GM21717 (cell line): Measurements from ENCODE around the gene REXO5.
"Not testable (repeated sequence)": the region's sequence is repeated elsewhere in the genome, so short reads cannot be mapped to it uniquely, and the experiment has no call there.

Experiments used
- ATAC-seq: cut with Tn5 transposase; IDR thresholded peaks from one replicate; pipeline ENCODE4 v1.9.1; 2021; ENCODE audit warnings: mild to moderate bottlenecking, moderate library complexity; ENCODE audit not compliant: unreplicated experiment

The REXO5 gene

DNA sequence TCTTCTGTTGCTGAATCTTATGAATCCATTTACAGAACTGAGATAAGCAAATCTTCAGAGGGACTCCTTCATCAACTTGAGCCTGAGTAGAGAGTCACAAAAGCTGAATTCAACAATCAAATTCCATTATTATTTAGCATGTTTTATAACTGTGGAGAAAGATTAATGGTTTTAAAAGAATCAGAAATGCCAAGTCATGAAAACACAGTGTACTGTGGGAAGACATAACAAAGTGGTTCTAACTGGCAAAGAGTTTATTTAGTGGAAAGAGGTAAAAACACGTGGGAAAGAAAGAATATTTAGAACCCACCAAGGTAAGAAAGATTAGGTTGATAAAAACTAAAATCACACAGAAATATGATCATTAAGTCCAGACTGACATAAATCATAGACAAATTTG lies 5.0 kb upstream of the REXO5 start:
- ATAC-seq, result no peak

- no peak for ATAC-seq
Measured at GRCh38 chr16:20803192-20803560, 3.2 kb upstream of the REXO5 start.

DNA sequence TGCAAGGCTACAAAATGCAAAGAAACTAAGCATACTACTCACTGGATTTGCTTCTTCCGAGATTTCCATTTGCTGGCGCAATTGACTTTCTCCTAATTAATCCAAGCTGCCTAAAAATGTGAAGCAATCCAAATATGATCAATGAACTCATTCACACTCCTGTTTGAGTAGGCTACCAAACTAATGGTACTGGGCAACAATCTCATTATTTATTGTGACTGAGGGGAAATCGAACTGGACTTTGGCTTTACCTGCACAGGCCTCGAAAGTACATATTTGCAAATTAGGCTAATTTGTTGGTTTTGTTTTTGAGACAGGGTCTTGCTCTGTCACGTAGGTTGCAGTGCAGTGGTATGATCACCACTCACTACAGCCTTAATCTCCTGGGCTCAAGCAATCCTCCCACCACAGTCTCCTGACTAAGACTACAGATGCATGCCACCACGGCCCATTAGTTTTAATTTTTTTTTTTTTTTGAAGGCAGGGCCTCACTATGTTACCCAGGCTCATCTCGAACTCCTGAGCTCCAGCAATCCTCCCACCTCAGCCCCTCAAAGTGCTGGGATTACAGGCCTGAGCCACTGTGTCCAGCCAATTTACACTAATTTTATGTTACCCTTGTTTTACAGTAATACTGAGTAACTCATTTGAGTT lies 2.6 kb upstream of the REXO5 start:
- no peak for ATAC-seq

DNA sequence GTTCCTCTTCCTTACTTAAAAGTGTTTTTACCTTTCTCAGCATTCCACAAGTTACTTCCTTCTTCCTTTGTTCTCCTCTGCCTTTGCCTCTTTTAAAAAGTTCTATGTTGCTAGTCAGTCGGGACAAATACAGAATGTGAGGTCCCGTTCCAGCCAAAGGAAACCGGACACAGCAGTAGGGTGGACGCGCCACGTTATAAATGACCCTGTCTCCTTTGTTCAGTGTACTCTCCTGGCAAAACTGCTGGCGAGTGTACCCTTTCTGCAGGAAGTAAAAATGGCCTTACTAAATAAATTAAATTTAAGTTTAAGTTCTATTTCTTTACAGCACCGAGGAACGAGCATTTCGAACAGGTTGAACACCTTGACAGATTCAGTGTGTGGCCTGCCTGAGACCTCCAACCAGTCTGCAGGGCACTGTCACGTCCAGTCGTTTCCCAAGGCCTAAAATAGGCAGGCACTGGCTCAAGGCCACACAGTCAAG lies 601 bp upstream of the REXO5 start:
- not testable (repeated sequence) for ATAC-seq

DNA sequence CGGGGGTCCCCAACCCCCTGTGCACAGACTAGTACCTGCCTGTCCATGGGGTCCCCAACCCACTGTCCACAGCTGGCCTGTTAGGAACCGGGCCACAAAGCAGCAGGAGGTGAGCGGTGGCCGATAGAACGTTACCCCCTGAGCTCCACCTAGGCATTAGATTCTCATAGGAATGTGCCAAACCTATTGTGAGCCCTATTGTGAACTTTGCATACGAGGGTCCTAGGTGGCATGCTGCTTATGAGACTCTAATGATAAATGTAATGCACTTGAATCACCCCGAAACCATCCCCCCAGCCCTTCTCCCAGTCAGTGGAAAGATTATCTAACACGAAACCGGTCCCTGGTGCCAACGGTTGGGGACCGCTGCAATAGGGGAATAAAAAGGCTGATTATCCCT lies 1.5 kb downstream of the REXO5 start:
- no peak for ATAC-seq

DNA sequence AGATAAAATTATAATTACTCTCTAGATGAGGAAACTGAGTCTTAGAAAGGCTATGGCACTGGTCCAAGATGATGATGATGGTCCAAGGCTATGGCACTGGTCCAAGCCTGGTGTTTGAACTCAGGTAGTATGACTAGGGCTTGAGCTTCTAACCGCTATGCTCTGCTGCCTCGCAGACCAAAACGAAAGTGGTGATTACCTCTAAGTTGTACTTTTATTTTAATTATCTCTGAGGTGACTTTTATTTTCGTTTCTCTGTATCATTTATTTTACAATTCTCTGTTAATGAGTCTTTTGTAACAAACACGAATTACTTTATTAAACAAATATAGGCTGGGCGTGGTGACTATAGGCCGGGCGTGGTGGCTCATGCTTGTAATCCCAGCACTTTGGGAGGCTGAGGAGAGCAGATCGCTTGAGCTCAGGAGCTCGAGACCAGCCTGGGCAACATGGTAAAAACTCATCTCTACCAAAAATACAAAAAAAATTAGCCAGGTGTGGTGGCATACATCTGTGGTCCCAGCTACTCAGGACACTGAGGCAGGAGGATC lies 5.6 kb downstream of the REXO5 start:
- ATAC-seq, result no peak

DNA sequence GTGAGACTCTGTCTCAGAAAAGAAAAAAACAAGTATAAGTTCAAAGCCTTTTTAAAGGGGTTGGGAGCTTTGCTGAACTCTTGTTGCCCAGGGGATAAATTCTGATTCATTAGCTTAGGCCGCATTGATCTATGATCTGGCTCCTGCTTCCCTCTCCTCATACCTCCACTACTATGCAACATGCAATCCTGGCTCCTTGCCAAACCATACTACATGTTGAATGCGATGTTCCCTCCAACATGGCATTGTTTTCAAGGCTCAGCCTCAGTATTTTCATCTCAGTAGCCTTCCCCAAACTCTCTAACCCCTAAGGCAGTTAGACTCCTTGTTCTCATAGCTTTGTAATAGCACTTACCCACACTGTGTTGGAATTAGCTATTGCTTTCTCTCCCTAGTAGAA lies 6.2 kb downstream of the REXO5 start:
- ATAC-seq, result no peak

GRCh38 chr16:20814784-20815183 lies 8.5 kb downstream of the REXO5 start:
- ATAC-seq, result no peak

- no peak for ATAC-seq
Measured at GRCh38 chr16:20818929-20819585, 12.7 kb downstream of the REXO5 start.

DNA sequence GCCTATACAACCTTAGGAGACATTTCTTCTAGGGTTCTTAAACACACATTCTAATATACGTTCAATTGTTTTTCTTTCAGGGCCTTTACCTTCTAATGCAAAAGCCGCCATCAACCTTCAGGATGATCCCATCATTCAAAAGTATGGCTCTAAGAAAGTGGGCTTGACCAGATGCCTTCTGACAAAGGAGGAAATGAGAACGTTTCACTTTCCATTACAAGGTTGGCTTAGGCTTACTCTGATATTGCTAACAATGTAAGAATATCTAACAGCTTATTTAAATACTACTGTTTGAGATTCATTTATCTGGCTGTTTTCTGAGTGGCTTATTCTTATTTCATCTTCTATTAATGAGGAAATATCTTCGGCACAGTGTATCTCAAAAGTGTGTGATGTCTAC lies 15.4 kb downstream of the REXO5 start:
- ATAC-seq, result no peak

- no peak for ATAC-seq
Measured at GRCh38 chr16:20822521-20823325, 16.4 kb downstream of the REXO5 start.

DNA sequence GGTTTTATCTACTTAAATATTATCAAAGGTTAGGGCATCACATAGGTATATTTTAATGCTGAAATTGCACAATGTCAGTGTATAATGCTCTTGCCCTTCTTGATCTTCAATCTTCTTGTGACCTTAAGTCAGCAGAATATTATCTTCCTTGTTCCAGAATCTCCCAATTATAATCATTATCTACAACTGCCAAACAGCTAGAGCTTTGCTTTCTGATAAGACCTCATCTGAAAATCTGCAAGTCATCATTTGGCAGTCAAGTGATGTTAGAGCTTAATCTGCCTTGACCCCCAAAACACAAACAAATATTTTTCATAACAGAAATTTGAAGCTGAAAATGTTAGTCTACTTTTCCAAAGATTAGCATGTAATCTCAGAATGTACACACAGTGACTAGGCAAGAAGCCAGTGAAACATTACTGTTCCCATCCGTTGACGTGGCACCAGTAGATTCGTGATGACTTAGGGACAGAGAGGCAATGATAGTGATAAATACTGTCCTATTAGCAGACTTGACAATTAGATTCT lies 19.8 kb downstream of the REXO5 start:
- no peak for ATAC-seq

DNA sequence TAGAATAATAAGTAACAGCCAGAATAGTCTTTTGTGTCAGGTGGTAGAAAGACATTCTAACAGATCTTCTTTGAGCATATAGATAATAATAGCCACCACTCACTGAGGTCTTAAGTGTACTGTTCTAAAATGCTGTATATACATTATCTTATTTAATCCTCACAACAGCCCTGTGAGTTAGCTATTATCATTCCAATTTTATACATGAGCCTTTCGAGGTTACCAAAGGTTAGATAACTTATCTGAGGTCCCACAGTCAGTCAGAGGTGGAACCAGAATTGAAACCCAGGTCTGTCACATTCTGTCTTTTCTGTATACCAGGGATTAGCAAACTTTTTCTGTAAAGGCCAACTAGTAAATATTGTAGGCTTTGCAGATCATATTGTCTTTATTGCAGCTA lies 23.2 kb downstream of the REXO5 start:
- no peak for ATAC-seq

- no peak for ATAC-seq
Measured at GRCh38 chr16:20830372-20830771, 24.0 kb downstream of the REXO5 start.

DNA sequence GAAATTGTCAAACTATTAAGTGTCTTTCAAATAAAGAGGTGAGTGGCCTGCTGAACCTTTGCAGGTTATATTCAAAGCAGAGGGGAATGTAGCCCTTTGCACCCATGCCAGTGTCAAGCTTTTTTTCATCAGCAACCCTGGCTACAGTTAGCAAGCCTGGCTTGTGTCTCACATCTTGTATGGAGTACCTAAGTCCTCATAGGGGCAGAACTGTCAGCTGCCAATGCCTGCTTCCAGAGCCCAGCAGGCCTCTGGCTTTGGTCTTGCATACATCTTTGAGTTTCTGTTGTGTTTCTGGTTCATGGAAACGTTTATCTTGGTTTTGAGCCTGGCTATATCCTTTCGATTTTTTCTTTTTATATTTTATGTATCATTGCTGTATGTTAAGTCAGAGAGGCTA lies 26.8 kb downstream of the REXO5 start:
- no peak for ATAC-seq

DNA sequence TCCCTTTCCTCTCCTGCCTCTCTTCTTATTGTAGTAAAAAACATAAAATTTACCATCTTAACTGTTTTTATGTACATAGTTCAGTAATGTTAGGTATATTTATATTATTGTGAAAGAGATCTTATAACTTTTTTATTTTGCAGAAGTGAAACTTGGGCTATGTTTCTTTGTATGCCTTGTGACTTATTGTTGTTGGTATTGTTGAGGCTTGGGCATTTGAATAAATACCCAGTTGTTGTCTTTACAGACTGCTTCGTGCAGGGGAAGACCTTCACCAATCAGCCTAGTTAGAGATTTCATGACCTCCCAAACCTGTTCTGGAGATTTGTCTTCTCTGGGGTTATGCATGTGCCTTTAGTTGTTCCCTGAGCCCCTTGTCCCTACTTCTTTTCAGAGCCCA lies 31.9 kb downstream of the REXO5 start:
- ATAC-seq, result no peak

- no peak for ATAC-seq
Measured at GRCh38 chr16:20839504-20839903, 33.2 kb downstream of the REXO5 start.

DNA sequence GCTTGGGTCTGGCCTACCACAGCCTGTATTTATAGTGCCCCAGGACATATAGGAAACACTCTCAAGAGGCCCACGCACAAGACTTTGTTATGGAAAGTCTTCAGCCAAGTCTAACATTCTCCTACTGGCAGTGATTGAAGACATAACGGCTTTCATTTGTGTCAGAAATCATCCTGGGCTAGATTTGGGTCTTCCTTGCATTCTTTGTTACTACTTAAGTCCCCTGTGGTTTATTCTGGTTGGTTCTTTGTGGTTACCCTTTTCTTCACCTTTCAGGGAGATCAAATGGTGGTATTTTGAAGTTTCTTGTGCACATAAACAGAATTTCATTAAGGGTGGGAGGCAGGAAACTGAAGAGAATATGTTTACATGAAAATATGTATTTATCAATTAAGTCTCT lies 37.7 kb downstream of the REXO5 start:
- ATAC-seq, result no peak

DNA sequence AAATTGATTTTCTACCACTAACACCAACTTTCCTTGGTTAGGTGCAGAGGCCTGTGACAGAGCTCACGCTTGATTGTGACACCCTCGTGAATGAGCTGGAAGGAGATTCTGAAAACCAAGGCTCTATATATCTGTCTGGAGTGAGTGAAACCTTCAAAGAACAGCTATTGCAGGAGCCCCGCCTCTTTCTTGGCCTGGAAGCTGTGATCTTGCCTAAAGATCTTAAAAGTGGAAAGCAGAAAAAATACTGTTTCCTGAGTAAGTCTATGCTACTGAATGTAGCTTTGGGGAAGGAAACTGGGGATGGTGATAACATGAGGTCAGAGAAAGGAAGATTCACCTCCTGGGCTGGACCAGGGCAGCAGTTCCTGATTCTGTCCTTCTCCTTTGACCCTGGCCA lies 38.3 kb downstream of the REXO5 start:
- no peak for ATAC-seq

DNA sequence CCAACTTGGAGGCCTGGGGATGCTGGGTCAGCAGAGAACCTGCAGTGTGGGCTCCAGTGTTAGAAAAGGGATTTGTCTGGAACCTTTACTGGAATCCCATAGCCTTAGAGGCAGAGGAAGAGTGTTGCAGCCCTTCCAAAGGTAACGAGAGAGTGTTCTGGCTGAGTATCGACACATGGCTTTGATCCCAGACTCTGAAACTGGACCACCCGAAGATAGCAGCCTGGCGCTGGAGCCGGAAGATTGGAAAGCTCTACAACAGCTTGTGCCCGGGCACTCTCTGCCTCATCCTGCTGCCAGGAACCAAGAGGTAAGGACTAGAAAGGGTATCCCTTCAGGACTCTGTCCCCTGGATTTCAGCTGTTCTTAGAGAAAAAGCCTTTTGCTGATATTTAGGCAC lies 39.7 kb downstream of the REXO5 start:
- no peak for ATAC-seq

- ATAC-seq, result no peak
Measured at GRCh38 chr16:20846551-20846950, 40.2 kb downstream of the REXO5 start.
